Caco-2 (cell line): ENCODE results near the gene CRACR2A. TPM values are rescaled to one million over a fixed set of nuclear protein-coding genes. Genes with fewer than 3 reads are reported as not detected.

Source experiments
- BruUV-seq: library from RNA; stranded (reverse); fragments of 400-500 nt; replicated peaks from 2 replicates; lab custom pipeline; 2021; lab: Mats Ljungman, UMichigan
- CTCF ChIA-PET: fragments of 300-600 bp; sonication (Branson Sonifier 250); formaldehyde crosslinking; loops from one replicate; lab custom pipeline; 2022; ENCODE audit warnings: antibody characterized with exemption; lab: Charles Lee
- POLR2A ChIA-PET: fragments of 300-600 bp; sonication (Branson Sonifier 250); formaldehyde crosslinking; loops from one replicate; lab custom pipeline; 2022; ENCODE audit warnings: antibody characterized with exemption; lab: Charles Lee
- DNase-seq, 2 experiments: peaks; one replicate each; pipeline versions ENCODE4 v3.0.0 to v3.0.0-alpha.2; 2020 to 2022
- H3K27me3 ChIP-seq: replicated peaks from 2 replicates; pipeline ENCODE4 v1.6.0; 2011; ENCODE audit warnings: low read length; ENCODE audit not compliant: control insufficient read depth, insufficient read depth
- H3K36me3 ChIP-seq: 2 replicates; pipeline ENCODE4 v1.5.1; 2011; ENCODE audit warnings: low read length; ENCODE audit not compliant: control insufficient read depth, insufficient read depth
- H3K4me1 ChIP-seq: fragments of 250-450 bp; sonication (Bioruptor Pico); 2 replicates; pipeline ENCODE4 v1.5.1; 2020; ENCODE audit warnings: mild to moderate bottlenecking
- H3K4me3 ChIP-seq: 2 replicates; pipeline ENCODE4 v1.5.1; 2011; ENCODE audit warnings: low read depth, mild to moderate bottlenecking, control low read depth, low read length
- H3K9me3 ChIP-seq: fragments of 250-450 bp; sonication (Bioruptor Pico); 2 replicates; pipeline ENCODE4 v1.5.1; 2020; ENCODE audit warnings: mild to moderate bottlenecking, moderate library complexity
- H3K27ac Mint-ChIP-seq: one replicate; pipeline ENCODE4 v1.8.0; 2022; ENCODE audit warnings: mixed read lengths; ENCODE audit not compliant: unreplicated experiment
- H3K27me3 Mint-ChIP-seq: one replicate; pipeline ENCODE4 v1.8.0; 2022; ENCODE audit warnings: mixed read lengths; ENCODE audit not compliant: insufficient read depth, unreplicated experiment
- H3K36me3 Mint-ChIP-seq: one replicate; pipeline ENCODE4 v1.8.0; 2022; ENCODE audit warnings: mild to moderate bottlenecking, mixed read lengths; ENCODE audit not compliant: insufficient read depth, unreplicated experiment
- H3K4me1 Mint-ChIP-seq: one replicate; pipeline ENCODE4 v1.8.0; 2022; ENCODE audit warnings: low read depth, mixed read lengths; ENCODE audit not compliant: unreplicated experiment
- H3K4me3 Mint-ChIP-seq: one replicate; pipeline ENCODE4 v1.8.0; 2022; ENCODE audit warnings: mild to moderate bottlenecking, moderate library complexity, mixed read lengths; ENCODE audit not compliant: unreplicated experiment
- H3K9me3 Mint-ChIP-seq: one replicate; pipeline ENCODE4 v1.8.0; 2022; ENCODE audit warnings: mixed read lengths; ENCODE audit not compliant: unreplicated experiment
- CTCF ChIP-seq, 2 experiments: fragments of 200-600 bp in 1 of 2; IDR thresholded peaks; 1 replicate in 1 of 2; 2 replicates in 1 of 2; pipeline versions ENCODE4 v1.5.1 to v1.8.0; 2011 to 2022; ENCODE audit warnings: antibody characterized with exemption in 1 of 2, control low read depth in 1 of 2, inconsistent platforms in 1 of 2, low read depth in 1 of 2, low read length in 1 of 2, mild to moderate bottlenecking in 1 of 2, moderate library complexity in 1 of 2; ENCODE audit not compliant: insufficient read depth in 1 of 2, severe bottlenecking in 1 of 2, unreplicated experiment in 1 of 2
- intact Hi-C: fragments of 100-400 bp; cut with micrococcal nuclease; formaldehyde crosslinking; loops from one replicate; pipeline ENCODE4 v1.10.0; 2022; ENCODE audit not compliant: unreplicated experiment
- total RNA-seq: library from RNA; stranded (reverse); gene quantifications from 2 replicates; pipeline ENCODE4 v1.2.3, GENCODE V29; 2022

Gene CRACR2A
- total RNA-seq, 1 experiment from 2014 or later, result 16.5 TPM

GRCh38 chr12:3790642-3791041, 37.7 kb upstream of the CRACR2A start:
- peaks cover 8% of the 10 kb centered on the region for H3K27me3 Mint-ChIP-seq
- no peak overlapping the region for H3K4me3 Mint-ChIP-seq
- intact Hi-C loops, result no loop called here
- Histone ChIP-seq H3K27me3 (no peaks in the 10 kb centered on the region), H3K4me1 (no peaks in the 10 kb centered on the region), H3K4me3 (no peak overlapping the region), H3K36me3 (no peaks in the 10 kb centered on the region), H3K9me3 (no peaks in the 10 kb centered on the region)
- TF ChIP-seq CTCF (IDR thresholded peaks at IDR 0.05; ENCODE audit: insufficient read depth in 1 of 2, low read depth in 1 of 2, low read length in 1 of 2, severe bottlenecking in 1 of 2, unreplicated experiment in 1 of 2), result no peak
- no peak overlapping the region for H3K27ac Mint-ChIP-seq
- ChIA-PET POLR2A (no interaction called here), CTCF (no interaction called here)
- H3K36me3 Mint-ChIP-seq, result no peaks in the 10 kb centered on the region
- no peaks in the 10 kb centered on the region for H3K4me1 Mint-ChIP-seq
- BruUV-seq, result no TSS peak
- no peaks in the 10 kb centered on the region for H3K9me3 Mint-ChIP-seq
- no peak for DNase-seq

- no peak overlapping the region for H3K4me3 ChIP-seq
- intact Hi-C loops, result no loop called here
- ChIA-PET POLR2A (no interaction called here), CTCF (interaction anchor here (0.6 kb wide), 1 partner anchor 490 kb away, joined by 3 read pairs; no protein-coding TSS in a partner anchor)
- H3K27ac Mint-ChIP-seq, result no peak overlapping the region
- H3K4me1 ChIP-seq, result no peaks in the 10 kb centered on the region
- H3K4me3 Mint-ChIP-seq, result no peak overlapping the region
- H3K27me3 Mint-ChIP-seq, result peaks cover 11% of the 10 kb centered on the region
- H3K4me1 Mint-ChIP-seq, result no peaks in the 10 kb centered on the region
- H3K36me3 Mint-ChIP-seq, result no peaks in the 10 kb centered on the region
- no peak for DNase-seq
- H3K27me3 ChIP-seq, result no peaks in the 10 kb centered on the region
- H3K36me3 ChIP-seq, result no peaks in the 10 kb centered on the region
- H3K9me3 ChIP-seq, result no peaks in the 10 kb centered on the region
- H3K9me3 Mint-ChIP-seq, result no peaks in the 10 kb centered on the region
- BruUV-seq, result no TSS peak
- no peak for TF ChIP-seq CTCF (IDR thresholded peaks at IDR 0.05; ENCODE audit: insufficient read depth in 1 of 2, low read depth in 1 of 2, low read length in 1 of 2, severe bottlenecking in 1 of 2, unreplicated experiment in 1 of 2)
Observed at GRCh38 chr12:3789838-3790237, 36.9 kb upstream of the CRACR2A start.

- no TSS peak for BruUV-seq
- Histone ChIP-seq H3K4me3 (no peak overlapping the region), H3K27me3 (0 out of 2 replicates have a peak, but pooled peaks cover 1% of the 10 kb centered on the region), H3K9me3 (no peaks in the 10 kb centered on the region), H3K4me1 (no peaks in the 10 kb centered on the region), H3K36me3 (no peaks in the 10 kb centered on the region)
- H3K9me3 Mint-ChIP-seq, result no peaks in the 10 kb centered on the region
- no peaks in the 10 kb centered on the region for H3K4me1 Mint-ChIP-seq
- peaks cover 13% of the 10 kb centered on the region for H3K27me3 Mint-ChIP-seq
- DNase-seq, result peak in 1 of 2 experiments; percentile 59
- no peak overlapping the region for H3K27ac Mint-ChIP-seq
- peak; percentile 80 to 82 for TF ChIP-seq CTCF (IDR thresholded peaks at IDR 0.05; ENCODE audit: insufficient read depth in 1 of 2, low read depth in 1 of 2, low read length in 1 of 2, severe bottlenecking in 1 of 2, unreplicated experiment in 1 of 2)
- CTCF ChIA-PET, result interaction anchor here (0.6 to 2.3 kb wide), 10 partner anchors 11 to 477 kb away, joined by 3 to 18 read pairs (median 4); no protein-coding TSS in a partner anchor
- no peaks in the 10 kb centered on the region for H3K36me3 Mint-ChIP-seq
- POLR2A ChIA-PET, result interaction anchor here (0.6 kb wide), 1 partner anchor 206 kb away, joined by 3 read pairs; no protein-coding TSS in a partner anchor
- H3K4me3 Mint-ChIP-seq, result no peak overlapping the region
- intact Hi-C loops, result loop anchor here (1.0 to 10.0 kb wide), 4 partner anchors 122 to 477 kb away; partner anchors contain the start of gene PRMT8
Observed at GRCh38 chr12:3777206-3777809, 24.4 kb upstream of the CRACR2A start.
